Stimulated activated CD8-positive, alpha-beta memory T cell treated with anti-CD3 and anti-CD28 coated beads, Interleukin-12 subunit alpha, Interleukin-12 subunit beta, amount 100 ng/mL, for 4 hours (primary cell): ENCODE measurements around the gene ADRA2A.

Source experiments
- DNase-seq: peaks from one replicate; pipeline ENCODE4 v3.0.0-alpha.2; 2020; ENCODE audit warnings: low read depth

The ADRA2A gene

GRCh38 chr10:111083222-111084095 is 6.6 kb downstream of the ADRA2A start:
- DNase-seq, result no peak

- no peak for DNase-seq
Measured at GRCh38 chr10:111084366-111085255, 7.8 kb downstream of the ADRA2A start.

GRCh38 chr10:111085690-111086353 is 9.0 kb downstream of the ADRA2A start:
- no peak for DNase-seq

GRCh38 chr10:111086574-111086973 is 9.7 kb downstream of the ADRA2A start:
- DNase-seq, result no peak

GRCh38 chr10:111087331-111087756 is 10.5 kb downstream of the ADRA2A start:
- DNase-seq, result no peak

- DNase-seq, result no peak
Measured at GRCh38 chr10:111087968-111088505, 11.2 kb downstream of the ADRA2A start.

GRCh38 chr10:111089293-111089692 is 12.5 kb downstream of the ADRA2A start:
- no peak for DNase-seq

GRCh38 chr10:111091833-111092232 is 15.0 kb downstream of the ADRA2A start:
- DNase-seq, result no peak

GRCh38 chr10:111093741-111094380 is 17.0 kb downstream of the ADRA2A start:
- no peak for DNase-seq

GRCh38 chr10:111098679-111099437 is 22.0 kb downstream of the ADRA2A start:
- no peak for DNase-seq

- DNase-seq, result no peak
Measured at GRCh38 chr10:111100198-111100597, 23.4 kb downstream of the ADRA2A start.

GRCh38 chr10:111101796-111102195 is 25.0 kb downstream of the ADRA2A start:
- DNase-seq, result no peak

- no peak for DNase-seq
Measured at GRCh38 chr10:111102359-111102837, 25.6 kb downstream of the ADRA2A start.

- no peak for DNase-seq
Measured at GRCh38 chr10:111103196-111103840, 26.5 kb downstream of the ADRA2A start.

GRCh38 chr10:111104811-111105210 is 28.0 kb downstream of the ADRA2A start:
- no peak for DNase-seq

- DNase-seq, result no peak
Measured at GRCh38 chr10:111106081-111106480, 29.3 kb downstream of the ADRA2A start.

- no peak for DNase-seq
Measured at GRCh38 chr10:111107023-111107422, 30.2 kb downstream of the ADRA2A start.

- no peak for DNase-seq
Measured at GRCh38 chr10:111107846-111108245, 31.0 kb downstream of the ADRA2A start.

GRCh38 chr10:111108441-111108840 is 31.6 kb downstream of the ADRA2A start:
- no peak for DNase-seq
